GM23338 (cell line): ENCODE measurements around the gene ASIC5. TPM values are rescaled to one million over a fixed set of nuclear protein-coding genes. Genes with fewer than 3 reads are reported as not detected.

ENCODE experiments used
- ATAC-seq: fragments of 200-7000 bp; cut with Tn5 transposase; 3 replicates; pipeline ENCODE4 v1.9.1; 2020
- DNase-seq: peaks from one replicate; pipeline ENCODE4 v3.0.0-alpha.2; 2015; ENCODE audit warnings: low spot score
- H2AFZ ChIP-seq: fragments of 200-600 bp; sonication (generic); 2 replicates; pipeline ENCODE4 v1.8.0; 2016; ENCODE audit warnings: antibody characterized with exemption, mild to moderate bottlenecking, moderate library complexity
- H3F3A ChIP-seq: fragments of 200-600 bp; sonication (generic); replicated peaks from 2 replicates; pipeline ENCODE4 v1.8.0; 2017; ENCODE audit warnings: antibody characterized with exemption, mixed run types, low read depth
- H3K27ac ChIP-seq: fragments of 200-600 bp; sonication (generic); 2 replicates; pipeline ENCODE4 v1.6.1; 2016; ENCODE audit warnings: low read depth
- H3K27me3 ChIP-seq: fragments of 200-600 bp; sonication (generic); 2 replicates; pipeline ENCODE4 v1.8.0; 2016; ENCODE audit warnings: mild to moderate bottlenecking, mixed run types, moderate library complexity; ENCODE audit not compliant: insufficient read depth
- H3K36me3 ChIP-seq: fragments of 200-600 bp; sonication (generic); 2 replicates; pipeline ENCODE4 v1.8.0; 2016; ENCODE audit warnings: mild to moderate bottlenecking; ENCODE audit not compliant: insufficient read depth
- H3K4me1 ChIP-seq: fragments of 200-600 bp; sonication (generic); 2 replicates; pipeline ENCODE4 v1.8.0; 2016; ENCODE audit warnings: mild to moderate bottlenecking, moderate library complexity; ENCODE audit not compliant: insufficient read depth
- H3K4me2 ChIP-seq: fragments of 200-600 bp; sonication (generic); 2 replicates; pipeline ENCODE4 v1.7.1; 2017; ENCODE audit warnings: mixed run types
- H3K4me3 ChIP-seq: fragments of 200-600 bp; sonication (generic); 2 replicates; pipeline ENCODE4 v1.6.1; 2016; ENCODE audit warnings: mixed run types
- H3K79me2 ChIP-seq: fragments of 200-600 bp; sonication (generic); replicated peaks from 2 replicates; pipeline ENCODE4 v1.8.0; 2017; ENCODE audit warnings: mild to moderate bottlenecking; ENCODE audit not compliant: insufficient read depth
- H3K9me2 ChIP-seq: fragments of 200-600 bp; sonication (generic); 2 replicates; pipeline ENCODE4 v1.8.0; 2017; ENCODE audit not compliant: insufficient read depth
- H4K20me1 ChIP-seq: fragments of 200-600 bp; sonication (generic); replicated peaks from 2 replicates; pipeline ENCODE4 v1.8.0; 2017; ENCODE audit warnings: mild to moderate bottlenecking; ENCODE audit not compliant: insufficient read depth
- H3K27ac Mint-ChIP-seq: 2 replicates; pipeline ENCODE4 v1.8.0; 2020; ENCODE audit warnings: inconsistent platforms, mild to moderate bottlenecking, moderate library complexity, mixed read lengths
- H3K27me3 Mint-ChIP-seq: 3 replicates; pipeline ENCODE4 v1.8.0; 2022; ENCODE audit warnings: low read depth, mild to moderate bottlenecking, moderate library complexity, mixed read lengths, inconsistent platforms; ENCODE audit not compliant: insufficient read depth, poor library complexity
- H3K36me3 Mint-ChIP-seq: 3 replicates; pipeline ENCODE4 v1.8.0; 2021; ENCODE audit warnings: low read depth, mild to moderate bottlenecking, inconsistent platforms, moderate library complexity, mixed read lengths
- H3K4me1 Mint-ChIP-seq: 3 replicates; pipeline ENCODE4 v1.8.0; 2020; ENCODE audit warnings: mild to moderate bottlenecking, inconsistent platforms, mixed read lengths
- H3K4me3 Mint-ChIP-seq: 3 replicates; pipeline ENCODE4 v1.8.0; 2021; ENCODE audit warnings: moderate library complexity, mild to moderate bottlenecking, inconsistent platforms, mixed read lengths
- H3K9me3 Mint-ChIP-seq: 3 replicates; pipeline ENCODE4 v1.8.0; 2020; ENCODE audit warnings: moderate library complexity, mild to moderate bottlenecking, inconsistent platforms, mixed read lengths
- ETS1 ChIP-seq: IDR thresholded peaks from 2 replicates; pipeline ENCODE4 v1.6.1; 2016; ENCODE audit warnings: antibody characterized with exemption
- POLR2AphosphoS5 ChIP-seq: IDR thresholded peaks from 2 replicates; pipeline ENCODE4 v1.6.1; 2016; ENCODE audit warnings: antibody characterized with exemption, low read depth
- STAT1 ChIP-seq: IDR thresholded peaks from one replicate; pipeline ENCODE4 v1.6.1; 2016; ENCODE audit warnings: antibody characterized with exemption; ENCODE audit not compliant: unreplicated experiment
- ZNF331 ChIP-seq: fragments of 250-450 bp; sonication (Bioruptor Pico); IDR thresholded peaks from 2 replicates; pipeline ENCODE4 v1.5.0; 2020; ENCODE audit warnings: low read depth, mild to moderate bottlenecking, moderate library complexity
- ZNF462 ChIP-seq: fragments of 250-450 bp; sonication (Bioruptor Pico); IDR thresholded peaks from 2 replicates; pipeline ENCODE4 v1.5.0; 2020; ENCODE audit warnings: mild to moderate bottlenecking, moderate library complexity
- polyA plus RNA-seq: library from polyadenylated mRNA; unstranded; fragments of >200 nt; fragmentation: Nextera tagmentation; extraction: Ambion mirVana; gene quantifications from 2 replicates; pipeline ENCODE4 v1.2.1, GENCODE V29; 2016
- total RNA-seq: library from RNA; depleted of rRNA; stranded (reverse); fragments of >200 nt; shearing (Covaris generic); gene quantifications from 2 replicates; pipeline ENCODE4 v1.2.3, GENCODE V29; 2014

ASIC5 gene
- total and polyA plus RNA-seq, 2 experiments from 2014 or later, result not detected

DNA sequence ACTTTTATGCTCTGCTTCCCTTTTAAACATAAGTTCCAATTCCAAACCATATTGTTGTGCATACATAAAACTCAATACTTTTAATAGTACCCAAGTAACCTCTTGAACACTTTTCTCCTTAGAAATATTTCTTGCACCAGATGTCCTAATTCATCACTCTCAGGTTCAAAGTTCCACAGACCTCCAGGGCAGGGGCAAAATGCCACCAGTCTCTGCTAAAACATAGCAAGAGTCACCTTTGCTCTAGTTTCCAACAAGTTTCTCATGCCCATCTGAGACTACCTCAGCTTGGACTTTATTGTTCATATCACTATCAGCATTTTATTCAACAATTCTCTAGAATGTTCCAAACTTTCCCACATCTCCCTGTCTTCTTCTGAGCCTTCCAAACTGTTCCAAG lies 13.7 kb upstream of the ASIC5 start (continued):
- no peak for TF ChIP-seq ZNF462 (CRISPR knock-in tag)

DNA sequence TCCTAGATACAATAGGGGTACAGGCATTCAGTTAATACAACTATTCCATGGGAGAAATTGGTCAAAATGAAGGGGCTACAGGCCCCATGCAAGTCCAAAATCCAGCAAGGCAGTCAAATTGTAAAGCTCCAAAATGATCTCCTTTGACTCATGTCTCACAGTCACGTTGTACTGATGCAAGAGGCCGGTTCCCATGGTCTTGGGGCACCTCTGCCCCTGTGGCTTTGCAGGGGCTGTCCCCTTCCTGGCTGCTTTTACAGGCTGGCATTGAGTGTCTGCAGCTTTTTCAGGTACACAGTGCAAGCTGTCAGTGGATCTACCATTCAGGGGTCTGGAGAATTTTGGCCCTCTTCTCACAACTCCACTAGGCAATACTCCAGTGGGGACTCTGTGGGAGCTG lies 12.5 kb upstream of the ASIC5 start:
- Histone ChIP-seq H3K27ac (no peak overlapping the region), H3K36me3 (peaks cover 12% of the 10 kb centered on the region), H3K4me1 (no peaks in the 10 kb centered on the region; the same call in 1 of the 2 replicates), H3K4me3 (no peak overlapping the region), H3F3A (no peaks in the 10 kb centered on the region), H3K79me2 (no peaks in the 10 kb centered on the region), H3K9me2 (peaks cover 3% of the 10 kb centered on the region; the same call in 1 of the 2 replicates), H2AFZ (no peak overlapping the region), H3K27me3 (no peaks in the 10 kb centered on the region), H4K20me1 (no peaks in the 10 kb centered on the region), H3K4me2 (no peak overlapping the region)
- no peaks in the 10 kb centered on the region for H3K27me3 Mint-ChIP-seq
- DNase-seq (no peak), ATAC-seq (no peak)
- H3K36me3 Mint-ChIP-seq, result peaks cover 40% of the 10 kb centered on the region
- H3K27ac Mint-ChIP-seq, result no peak overlapping the region
- no peak overlapping the region for H3K4me3 Mint-ChIP-seq
- H3K4me1 Mint-ChIP-seq, result peaks cover 8% of the 10 kb centered on the region; the same call in 2 of the 3 replicates
- H3K9me3 Mint-ChIP-seq, result peaks cover 61% of the 10 kb centered on the region
- TF ChIP-seq POLR2AphosphoS5, result no peak
- TF ChIP-seq ZNF331 (CRISPR knock-in tag), result no peak
- TF ChIP-seq ETS1, result no peak
- no peak for TF ChIP-seq ZNF462 (CRISPR knock-in tag)
- TF ChIP-seq STAT1, result no peak
